GM21381 (cell line): ENCODE measurements around the gene MAP3K2.

Source experiments
- ATAC-seq: cut with Tn5 transposase; IDR thresholded peaks from one replicate; pipeline ENCODE4 v1.9.1; 2021; ENCODE audit warnings: mild to moderate bottlenecking, moderate library complexity; ENCODE audit not compliant: unreplicated experiment

MAP3K2 gene

GRCh38 chr2:127305990-127306585 lies 81.7 kb downstream of the MAP3K2 start:
- peak; percentile 54 for ATAC-seq

DNA sequence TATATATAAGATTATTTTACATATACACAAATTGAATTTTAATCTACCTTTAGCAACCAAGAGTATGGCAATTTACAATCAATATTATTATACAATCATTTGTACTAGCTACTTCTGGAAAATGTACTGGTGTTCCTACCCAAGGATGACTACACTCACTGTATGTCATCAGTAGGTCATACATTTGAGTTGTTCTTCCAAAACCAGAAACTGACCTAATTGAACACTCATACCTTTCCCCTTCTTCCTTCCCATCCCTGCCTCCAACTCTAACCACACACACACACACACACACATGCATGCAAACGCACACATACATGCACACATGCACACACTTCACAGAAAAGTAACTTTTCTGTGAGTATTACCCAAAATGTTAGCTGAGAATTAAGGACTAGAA lies 85.6 kb downstream of the MAP3K2 start:
- ATAC-seq: no peak

DNA sequence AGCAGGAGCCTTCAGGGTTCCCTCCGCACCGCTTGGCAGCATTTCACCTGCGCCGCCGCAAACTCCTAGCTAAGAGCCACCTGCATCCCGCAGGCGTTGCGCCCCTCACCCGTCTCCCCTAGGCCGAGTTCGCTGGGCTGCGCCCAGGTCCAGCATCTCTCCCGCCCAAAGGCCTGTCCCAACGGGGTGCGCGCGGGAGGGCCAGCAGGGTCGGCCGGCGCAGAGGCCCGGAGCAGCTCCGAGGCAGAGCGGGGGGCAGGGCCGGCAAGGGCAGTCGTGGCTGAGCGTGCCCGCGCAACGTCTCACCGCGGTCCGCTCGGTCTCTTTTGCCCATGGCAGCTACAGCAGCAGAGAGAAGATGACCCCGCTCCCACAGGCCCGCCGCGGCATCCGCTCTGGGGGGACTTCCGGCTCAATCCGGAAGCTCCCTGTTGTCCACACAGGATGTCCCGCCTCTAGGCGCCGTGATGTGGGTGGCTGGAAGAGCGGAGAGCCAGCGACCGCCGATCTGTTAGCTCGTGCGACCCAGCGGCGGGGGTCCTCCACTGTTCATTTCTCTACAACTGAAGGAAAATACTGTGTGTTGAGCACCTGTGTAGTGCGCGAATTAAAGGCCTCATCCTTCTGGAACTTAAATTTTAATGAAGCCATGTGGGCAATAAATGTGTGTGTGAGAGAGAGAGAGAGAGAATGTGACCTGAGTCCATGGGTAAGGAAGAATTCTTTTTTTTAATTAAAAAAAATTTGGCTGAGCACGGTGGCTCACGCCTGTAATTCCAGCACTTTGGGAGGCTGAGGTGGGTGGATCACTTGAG lies 93.8 kb downstream of the MAP3K2 start, which contains the start of gene ERCC3:
TSS of gene ERCC3 (minus strand) at position 397 of the 815 bp plus-strand sequence. CDS start at position 334, 63 bp downstream.
- peak; percentile 99 for ATAC-seq

DNA sequence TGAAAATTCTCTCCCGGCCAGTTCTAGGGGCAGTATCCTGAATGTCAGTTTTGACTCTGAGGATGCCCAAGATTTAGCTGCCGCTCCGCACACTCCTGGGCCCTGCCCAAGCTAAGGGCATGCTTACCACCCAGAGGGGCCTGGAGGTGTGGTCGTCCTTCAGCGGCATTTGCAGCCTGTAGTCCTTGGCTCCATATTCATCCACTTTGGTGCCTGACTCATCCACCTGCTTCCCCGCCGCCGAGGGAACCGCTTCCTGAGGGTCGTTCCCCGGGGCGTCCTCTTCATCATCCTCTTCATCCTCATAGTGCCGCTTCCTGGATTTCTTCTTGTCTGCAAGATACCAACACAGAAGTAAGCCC lies 94.4 kb downstream of the MAP3K2 start:
- no peak for ATAC-seq

- no peak for ATAC-seq
These were observed 99.5 kb downstream of the MAP3K2 start for GRCh38 chr2:127288274-127288673.

DNA sequence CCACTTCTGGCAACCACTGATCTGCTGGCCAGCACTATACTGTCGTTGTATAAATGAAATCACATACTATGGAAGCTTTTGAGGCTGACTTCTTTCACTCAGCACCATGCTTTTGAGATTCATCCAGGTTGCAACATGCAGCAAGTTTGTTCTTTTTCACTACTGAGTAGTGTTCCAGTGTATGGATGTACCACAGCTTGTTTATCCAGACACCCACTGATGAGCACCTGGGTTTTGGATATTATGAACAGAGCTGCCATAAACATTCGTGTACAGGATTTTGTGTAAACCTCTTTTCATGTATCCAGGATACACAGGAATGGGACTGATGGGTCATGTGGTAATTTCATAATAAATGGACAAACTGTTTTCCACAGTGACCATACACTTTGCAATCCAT lies 104.5 kb downstream of the MAP3K2 start:
- ATAC-seq: no peak

DNA sequence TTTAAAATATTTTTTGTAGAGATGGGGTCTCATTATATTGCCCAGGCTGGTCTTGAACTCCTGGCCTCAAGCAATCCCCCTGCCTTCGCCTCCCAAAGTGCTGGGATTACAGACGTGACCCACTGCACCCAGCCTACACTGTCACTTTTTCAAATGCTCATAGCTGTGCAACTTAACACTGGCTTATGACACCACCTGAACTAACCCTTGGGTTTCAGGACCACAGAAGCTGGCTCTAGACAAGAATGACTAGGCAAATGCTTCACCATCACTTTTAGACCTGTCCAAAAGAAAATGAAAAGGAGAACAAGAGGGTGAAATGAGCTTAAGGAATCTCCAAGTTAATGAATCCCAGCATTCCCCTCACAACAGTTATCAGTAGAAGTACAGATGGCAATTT lies 107.1 kb downstream of the MAP3K2 start:
- ATAC-seq: no peak

DNA sequence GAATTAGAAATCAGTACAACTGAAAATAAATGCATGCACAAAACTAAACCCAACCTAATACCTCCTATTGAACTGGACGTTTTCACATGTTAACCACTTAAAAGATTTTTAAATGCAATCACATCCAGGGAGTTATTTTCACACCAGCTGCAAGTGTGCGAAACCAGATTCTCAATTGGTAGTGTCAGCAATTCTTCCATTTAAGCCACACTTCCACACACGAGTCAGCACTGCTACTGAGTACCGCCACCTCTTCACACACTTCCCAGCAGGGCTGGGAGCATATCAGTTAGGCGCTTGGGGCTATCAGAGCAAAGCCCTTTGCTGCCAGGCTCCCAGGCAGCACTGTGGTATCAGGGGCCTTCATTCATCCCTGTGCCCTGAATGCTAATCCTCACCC lies 108.0 kb downstream of the MAP3K2 start:
- ATAC-seq: no peak

DNA sequence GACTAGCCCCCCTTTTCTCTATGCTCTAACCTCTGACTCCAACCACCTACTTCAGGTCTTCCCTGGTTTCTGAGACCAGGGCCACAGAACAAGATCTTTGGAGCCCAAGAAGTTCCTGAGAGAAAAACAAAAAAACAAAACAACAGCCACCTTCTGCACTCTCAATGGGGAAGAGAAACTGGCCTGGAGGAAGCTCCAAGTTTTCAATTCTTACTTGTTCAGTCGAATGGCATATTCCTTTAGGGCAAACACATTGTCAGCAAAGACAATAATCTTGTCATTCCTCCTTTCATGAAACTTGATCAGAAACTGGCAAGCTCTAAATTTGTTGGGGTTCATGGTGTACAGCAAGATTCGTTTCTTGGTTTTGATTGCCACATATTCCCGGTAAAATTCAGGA lies 108.8 kb downstream of the MAP3K2 start:
- ATAC-seq: no peak

DNA sequence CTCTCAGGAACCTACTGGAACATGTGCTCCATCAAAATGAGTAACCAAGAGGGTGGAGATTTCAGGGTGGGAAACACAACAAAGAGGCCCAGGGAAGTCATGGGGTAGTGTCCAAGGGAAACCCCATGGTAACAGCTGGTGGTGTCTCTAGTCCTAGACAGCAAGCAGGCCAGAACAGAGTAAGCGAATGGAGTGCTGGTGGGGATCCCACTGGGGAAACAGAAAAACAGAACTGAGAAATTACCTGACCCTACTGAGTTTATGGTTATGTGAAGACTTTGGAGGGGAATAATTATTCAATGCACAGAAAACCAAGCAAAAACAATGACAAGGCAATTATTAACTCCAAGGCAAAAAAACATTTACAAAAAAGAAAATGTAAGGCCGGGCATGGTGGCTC lies 110.7 kb downstream of the MAP3K2 start:
- peak; percentile 78 for ATAC-seq

GRCh38 chr2:127275789-127276188 lies 112.0 kb downstream of the MAP3K2 start:
- ATAC-seq: no peak

GRCh38 chr2:127275356-127275755 lies 112.4 kb downstream of the MAP3K2 start:
- ATAC-seq: no peak

GRCh38 chr2:127270663-127271062 lies 117.1 kb downstream of the MAP3K2 start:
- ATAC-seq: no peak

DNA sequence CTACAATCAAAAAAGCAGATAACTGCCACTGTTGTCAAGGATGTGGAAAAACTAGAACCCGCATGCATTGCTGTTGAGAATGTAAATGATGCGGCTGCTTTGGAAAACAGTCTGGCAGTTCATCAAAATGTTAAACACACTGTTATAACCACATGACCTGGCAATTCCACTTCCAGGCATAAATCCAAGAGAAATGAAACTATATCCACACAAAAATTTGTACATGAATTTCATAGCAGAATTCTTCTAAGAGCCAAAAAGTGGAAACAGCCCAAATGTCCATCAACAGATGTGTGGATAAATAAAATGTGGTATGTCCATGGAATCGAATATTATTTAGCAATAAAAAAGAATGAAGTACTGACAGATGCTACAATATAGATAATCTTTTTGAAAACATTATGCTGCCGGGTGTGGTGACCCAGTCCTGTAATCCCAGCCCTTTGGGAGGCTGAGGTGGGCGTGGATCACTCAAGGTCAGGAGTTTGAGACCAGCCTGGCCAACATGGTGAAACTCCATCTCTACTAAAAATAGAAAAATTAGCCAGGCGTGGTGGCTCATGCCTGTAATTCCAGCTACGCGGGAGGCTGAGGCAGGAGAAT lies 125.9 kb downstream of the MAP3K2 start:
- no peak for ATAC-seq

DNA sequence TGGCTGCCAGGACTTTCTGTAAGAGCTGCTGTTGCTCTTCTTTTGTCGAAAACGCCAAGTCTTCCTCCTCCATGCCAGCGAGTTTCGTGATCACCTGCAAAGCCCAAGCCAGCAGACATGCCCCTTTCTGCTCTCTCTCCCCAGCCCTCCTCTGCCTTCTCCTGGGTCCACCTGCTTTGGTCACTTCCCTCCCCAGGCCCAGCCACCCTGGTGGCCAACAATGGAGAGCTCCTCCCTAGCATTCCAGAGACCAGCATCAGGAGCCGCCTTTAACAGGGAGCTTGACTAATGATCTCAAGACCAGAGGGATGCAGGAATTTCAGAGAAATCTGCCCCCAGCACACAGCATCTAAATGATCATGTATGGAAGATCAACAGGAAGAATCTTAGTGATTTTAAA lies 128.4 kb downstream of the MAP3K2 start:
- ATAC-seq: no peak

- no peak for ATAC-seq
These were observed 130.9 kb downstream of the MAP3K2 start for GRCh38 chr2:127256866-127257265.

- no peak for ATAC-seq
These were observed 131.4 kb downstream of the MAP3K2 start for GRCh38 chr2:127256381-127256780.

DNA sequence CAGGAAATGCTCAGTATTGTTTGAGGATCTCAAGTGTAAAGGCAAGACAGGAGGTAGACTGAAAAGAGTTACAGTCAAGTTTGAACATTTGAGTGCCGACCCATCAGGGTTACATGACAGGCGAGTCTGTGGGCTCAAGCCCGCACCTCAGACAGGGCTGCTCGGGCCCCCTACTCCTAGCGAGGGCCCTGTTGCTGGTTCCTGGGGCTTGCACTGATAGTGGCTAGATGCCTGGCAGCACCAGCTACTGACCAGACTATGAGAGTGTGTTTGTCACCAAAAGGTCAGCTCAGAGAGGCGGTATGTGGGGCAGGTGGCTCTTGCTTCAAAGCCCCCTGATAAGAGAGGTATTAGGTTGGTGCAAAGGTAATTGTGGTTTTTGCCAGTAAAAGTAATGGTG lies 132.1 kb downstream of the MAP3K2 start:
- no peak for ATAC-seq

DNA sequence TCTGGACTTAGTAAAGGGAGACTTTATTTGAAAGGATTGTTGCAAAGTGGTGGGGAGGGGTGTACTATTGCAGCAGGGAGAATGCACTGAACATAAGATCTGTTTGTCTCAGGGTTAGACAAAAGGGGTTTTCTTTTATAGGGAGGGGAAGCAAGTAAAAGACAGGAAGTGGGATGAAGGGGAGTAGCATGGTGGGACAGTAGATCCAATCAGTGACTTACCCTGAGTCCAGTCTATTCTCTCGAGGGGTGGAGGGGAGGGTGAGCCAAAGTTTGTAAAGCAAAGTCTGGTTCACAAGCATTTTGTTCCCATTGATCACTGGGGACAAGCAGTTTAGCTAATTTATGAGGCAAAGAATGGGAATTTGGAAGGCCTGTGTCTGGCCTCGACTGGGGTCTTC lies 132.6 kb downstream of the MAP3K2 start:
- ATAC-seq: no peak

- ATAC-seq: no peak
These were observed 133.3 kb downstream of the MAP3K2 start for GRCh38 chr2:127254386-127254981.
